Peyer's patch (tissue), 4 donors: ENCODE results near the gene TMEM232. TPM values are rescaled to one million over a fixed set of nuclear protein-coding genes. Genes with fewer than 3 reads are reported as not detected.
"Not testable (repeated sequence)": the region's sequence is repeated elsewhere in the genome, so short reads cannot be mapped to it uniquely, and the experiment has no call there.

Experiments used
- DNase-seq, 3 donors: peaks; one replicate each; pipeline ENCODE4 v3.0.0-alpha.2; 2017 to 2019
- H3K27ac ChIP-seq, 4 donors: fragments of 200-600 bp; sonication (generic); one replicate each; pipeline ENCODE4 v1.5.1; 2016 to 2019
- H3K27me3 ChIP-seq, 2 donors: fragments of 200-600 bp; sonication (generic); one replicate each; pipeline ENCODE4 v1.5.1; 2019
- H3K36me3 ChIP-seq, 3 donors: fragments of 200-600 bp; sonication (generic); one replicate each; pipeline ENCODE4 v1.5.1; 2016 to 2019
- H3K4me1 ChIP-seq, 4 donors: fragments of 200-600 bp; sonication (generic); one replicate each; pipeline ENCODE4 v1.5.1; 2016 to 2019
- H3K4me3 ChIP-seq, 4 donors: fragments of 200-600 bp; sonication (generic); 1 replicate in 3 of 4; 2 replicates in 1 of 4; pipeline ENCODE4 v1.5.1; 2016 to 2019; ENCODE audit warnings: mild to moderate bottlenecking in 1 of 4
- H3K9me3 ChIP-seq, 4 donors: fragments of 200-600 bp; sonication (generic); one replicate each; pipeline ENCODE4 v1.5.1; 2016 to 2019; ENCODE audit warnings: mild to moderate bottlenecking in 1 of 4
- POLR2A ChIP-seq, 2 donors: fragments of 450-650 bp; IDR thresholded peaks; one replicate each; pipeline ENCODE4 v1.5.1; 2017; ENCODE audit warnings: antibody characterized with exemption in 2 of 2, mild to moderate bottlenecking in 2 of 2, moderate library complexity in 2 of 2
- total RNA-seq, 4 donors: library from RNA; depleted of rRNA; stranded (reverse); fragments of >200 nt; gene quantifications; one replicate each; pipeline ENCODE4 v1.1.0, GENCODE V29; 2016
- TF ChIP-seq, protein P1 (sequence below), 6 experiments: fragments of 450-650 bp in 4 of 6; fragments of 200-600 bp in 2 of 6; sonication (generic) in 1 of 6; IDR thresholded peaks; one replicate each; pipeline ENCODE4 v1.5.1; 2017 to 2019; ENCODE audit warnings: antibody characterized with exemption in 6 of 6, mild to moderate bottlenecking in 3 of 6, moderate library complexity in 1 of 6

The TMEM232 gene
- total RNA-seq, 4 donors from 2014 or later: 1.1 to 5.5 (median 3.3) TPM

DNA sequence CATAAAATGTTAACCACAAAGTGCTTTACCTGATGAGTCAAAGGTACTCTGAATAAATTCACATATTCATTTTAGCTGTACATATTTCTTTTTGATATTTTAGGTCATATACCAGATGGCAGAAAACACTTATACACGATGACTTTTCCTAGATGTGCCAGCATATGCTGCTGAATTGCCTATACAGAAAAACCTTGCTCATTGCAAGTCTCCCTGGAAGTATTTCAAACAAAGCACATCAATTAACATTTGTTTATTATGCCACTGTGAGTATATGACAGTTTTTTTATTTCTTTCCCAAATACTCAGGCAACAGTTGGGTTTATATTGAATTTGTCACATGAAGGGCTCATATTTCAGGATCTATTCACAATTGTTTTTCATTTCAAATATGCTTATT lies 180.8 kb downstream of the TMEM232 start:
- DNase-seq: no peak
- H3K36me3 ChIP-seq: no peaks in the 10 kb centered on the region
- TF ChIP-seq, protein P1, sequence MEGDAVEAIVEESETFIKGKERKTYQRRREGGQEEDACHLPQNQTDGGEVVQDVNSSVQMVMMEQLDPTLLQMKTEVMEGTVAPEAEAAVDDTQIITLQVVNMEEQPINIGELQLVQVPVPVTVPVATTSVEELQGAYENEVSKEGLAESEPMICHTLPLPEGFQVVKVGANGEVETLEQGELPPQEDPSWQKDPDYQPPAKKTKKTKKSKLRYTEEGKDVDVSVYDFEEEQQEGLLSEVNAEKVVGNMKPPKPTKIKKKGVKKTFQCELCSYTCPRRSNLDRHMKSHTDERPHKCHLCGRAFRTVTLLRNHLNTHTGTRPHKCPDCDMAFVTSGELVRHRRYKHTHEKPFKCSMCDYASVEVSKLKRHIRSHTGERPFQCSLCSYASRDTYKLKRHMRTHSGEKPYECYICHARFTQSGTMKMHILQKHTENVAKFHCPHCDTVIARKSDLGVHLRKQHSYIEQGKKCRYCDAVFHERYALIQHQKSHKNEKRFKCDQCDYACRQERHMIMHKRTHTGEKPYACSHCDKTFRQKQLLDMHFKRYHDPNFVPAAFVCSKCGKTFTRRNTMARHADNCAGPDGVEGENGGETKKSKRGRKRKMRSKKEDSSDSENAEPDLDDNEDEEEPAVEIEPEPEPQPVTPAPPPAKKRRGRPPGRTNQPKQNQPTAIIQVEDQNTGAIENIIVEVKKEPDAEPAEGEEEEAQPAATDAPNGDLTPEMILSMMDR (IDR thresholded peaks at IDR 0.05): no peak
- no peak for TF ChIP-seq POLR2A (IDR thresholded peaks at IDR 0.05)

DNA sequence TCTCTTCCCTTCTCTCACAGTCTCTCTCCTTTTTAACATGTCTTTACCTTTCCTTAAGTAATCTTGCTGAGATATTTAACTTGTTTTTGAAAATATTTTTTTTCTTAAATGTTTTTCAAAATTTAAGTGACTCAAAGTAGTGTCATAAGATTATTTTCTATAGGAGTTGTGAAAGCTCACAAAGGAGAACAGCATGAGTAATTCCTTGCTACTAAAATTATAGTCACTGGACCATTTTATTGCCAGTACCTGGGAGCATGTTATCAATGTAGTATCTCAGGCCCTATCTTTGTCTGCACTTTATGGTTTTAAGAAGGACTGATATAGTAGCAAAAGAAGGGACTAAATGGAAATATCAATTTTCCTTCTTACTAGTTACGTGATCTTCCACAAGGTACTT lies 181.9 kb downstream of the TMEM232 start:
- H3K27ac ChIP-seq: no peak overlapping the region
- no peaks in the 10 kb centered on the region for H3K4me1 ChIP-seq
- no peaks in the 10 kb centered on the region for H3K36me3 ChIP-seq
- H3K4me3 ChIP-seq: no peak overlapping the region
- TF ChIP-seq, protein P1 (IDR thresholded peaks at IDR 0.05): no peak
- TF ChIP-seq POLR2A (IDR thresholded peaks at IDR 0.05): no peak
- no peak for DNase-seq
- H3K27me3 ChIP-seq: no peaks in the 10 kb centered on the region
- no peaks in the 10 kb centered on the region for H3K9me3 ChIP-seq

More for the DNA sequence above, 180.8 kb downstream of the TMEM232 start:
- Histone ChIP-seq H3K4me3 (no peak overlapping the region), H3K27me3 (no peaks in the 10 kb centered on the region), H3K9me3 (no peaks in the 10 kb centered on the region), H3K27ac (no peak overlapping the region), H3K4me1 (no peaks in the 10 kb centered on the region)

DNA sequence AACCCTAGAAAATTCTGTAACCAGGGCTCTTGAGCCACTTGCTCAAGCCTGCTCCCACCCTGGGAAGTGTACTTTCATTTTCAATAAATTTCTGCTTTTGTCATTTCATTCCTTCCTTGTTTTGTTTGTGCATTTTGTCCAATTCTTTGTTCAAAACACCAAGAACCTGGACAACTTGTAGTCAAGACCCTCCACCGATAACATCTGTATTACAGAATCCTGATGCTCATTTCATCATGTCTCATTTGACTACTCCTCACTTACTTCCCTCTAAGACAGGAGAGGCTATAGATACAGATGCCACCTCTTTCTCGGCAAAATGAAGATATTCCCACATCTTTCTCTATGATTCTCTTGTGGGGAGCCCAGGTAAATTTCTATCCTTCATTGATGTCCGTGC lies 183.5 kb downstream of the TMEM232 start:
- no peaks in the 10 kb centered on the region for H3K4me1 ChIP-seq
- DNase-seq: no peak
- no peaks in the 10 kb centered on the region for H3K27me3 ChIP-seq
- no peak overlapping the region for H3K27ac ChIP-seq
- no peaks in the 10 kb centered on the region for H3K9me3 ChIP-seq
- H3K4me3 ChIP-seq: no peak overlapping the region
- TF ChIP-seq, protein P1 (IDR thresholded peaks at IDR 0.05): no peak
- no peak for TF ChIP-seq POLR2A (IDR thresholded peaks at IDR 0.05)
- H3K36me3 ChIP-seq: no peaks in the 10 kb centered on the region

DNA sequence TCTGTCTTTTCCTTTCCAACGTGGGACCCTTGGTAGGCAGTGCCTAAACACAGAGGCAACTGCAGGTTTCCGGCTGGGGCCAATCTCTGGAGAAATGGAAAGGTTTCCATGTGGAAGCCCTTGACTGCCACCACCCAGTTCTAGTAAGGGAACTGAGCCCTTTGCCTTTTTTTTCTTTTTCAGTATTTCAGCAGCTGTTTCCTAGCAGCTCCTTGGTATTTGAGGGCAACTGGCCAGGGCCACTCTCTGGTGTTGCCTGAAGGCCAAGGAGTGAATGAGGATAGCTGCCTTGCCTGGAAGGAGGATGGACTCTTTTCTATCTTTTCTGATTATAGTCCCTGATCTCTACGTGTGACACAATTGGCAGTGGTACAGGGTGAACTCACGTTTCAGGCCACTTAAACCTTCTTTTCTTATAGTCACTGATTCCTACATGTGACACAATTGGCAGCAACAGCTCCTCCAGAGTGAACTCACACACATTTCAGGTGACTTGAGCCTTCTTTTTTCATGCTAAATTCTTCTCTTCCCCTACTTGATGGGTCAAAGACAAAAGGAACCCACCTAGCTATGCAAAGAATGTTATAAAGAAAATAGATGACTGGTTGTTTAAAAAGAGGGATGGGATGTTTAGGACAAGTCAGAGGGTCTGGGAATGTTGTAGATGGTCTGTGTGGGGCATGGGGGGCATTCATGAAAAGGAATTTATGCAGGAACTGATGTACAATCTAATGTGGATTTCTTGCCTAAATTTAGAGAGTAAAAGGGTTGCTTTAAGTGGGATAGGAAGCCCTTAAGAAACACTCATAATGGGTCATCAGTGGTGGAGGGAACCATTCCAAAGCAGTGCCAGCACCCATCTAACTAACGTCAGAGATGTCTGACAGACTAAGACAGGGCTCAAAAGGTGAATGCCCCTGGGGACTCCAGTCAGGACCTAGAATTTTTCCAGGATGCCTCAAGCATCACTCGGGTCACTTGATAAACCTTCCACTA lies 190.1 kb downstream of the TMEM232 start:
- TF ChIP-seq POLR2A (IDR thresholded peaks at IDR 0.05): no peak
- TF ChIP-seq, protein P1 (IDR thresholded peaks at IDR 0.05): no peak
- Histone ChIP-seq H3K27me3 (no peaks in the 10 kb centered on the region), H3K4me3 (no peak overlapping the region), H3K27ac (no peak overlapping the region), H3K9me3 (no peaks in the 10 kb centered on the region), H3K4me1 (no peaks in the 10 kb centered on the region), H3K36me3 (no peaks in the 10 kb centered on the region)
- DNase-seq: no peak

DNA sequence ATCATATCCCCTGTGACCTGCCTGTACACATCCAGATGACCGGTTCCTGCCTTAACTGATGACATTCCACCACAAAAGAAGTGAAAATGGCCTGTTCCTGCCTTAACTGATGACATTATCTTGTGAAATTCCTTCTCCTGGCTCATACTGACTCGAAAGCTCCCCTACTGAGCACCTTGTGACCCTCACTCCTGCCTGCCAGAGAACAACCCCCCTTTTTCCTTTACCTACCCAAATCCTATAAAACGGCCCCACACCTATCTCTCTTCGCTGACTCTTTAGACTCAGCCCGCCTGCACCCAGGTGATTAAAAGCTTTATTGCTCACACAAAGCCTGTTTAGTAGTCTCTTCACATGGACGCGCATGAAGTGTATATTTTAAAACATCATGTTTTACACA lies 191.3 kb downstream of the TMEM232 start:
- H3K9me3 ChIP-seq, H3K27me3 ChIP-seq, H3K4me1 ChIP-seq, H3K27ac ChIP-seq, H3K4me3 ChIP-seq, H3K36me3 ChIP-seq, DNase-seq: not testable (repeated sequence)

DNA sequence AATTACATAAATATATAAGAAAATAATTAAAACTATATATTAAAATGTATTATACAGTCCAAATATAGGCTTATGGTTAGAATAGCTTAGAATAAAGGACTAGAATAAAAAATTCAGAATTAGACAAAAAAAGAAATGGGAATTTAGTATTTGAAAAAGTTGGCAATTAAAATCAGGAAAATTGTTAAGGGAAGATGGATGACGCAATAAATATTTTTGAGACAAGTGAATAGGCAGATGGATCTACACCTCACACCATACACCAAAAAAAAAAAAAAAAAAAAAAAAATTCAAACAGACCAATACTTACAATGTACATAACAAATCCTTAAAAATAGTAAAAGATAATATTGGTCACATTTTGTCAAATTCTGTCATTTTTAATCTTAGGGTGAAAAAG lies 200.7 kb downstream of the TMEM232 start:
- no peaks in the 10 kb centered on the region for H3K4me1 ChIP-seq
- no peaks in the 10 kb centered on the region for H3K9me3 ChIP-seq
- no peaks in the 10 kb centered on the region for H3K27me3 ChIP-seq
- DNase-seq: no peak
- no peak overlapping the region for H3K4me3 ChIP-seq
- H3K36me3 ChIP-seq: no peaks in the 10 kb centered on the region
- no peak overlapping the region for H3K27ac ChIP-seq
- no peak for TF ChIP-seq POLR2A (IDR thresholded peaks at IDR 0.05)
- TF ChIP-seq, protein P1 (IDR thresholded peaks at IDR 0.05): no peak
